ENCODE results near the gene SSBP2.

DNA sequence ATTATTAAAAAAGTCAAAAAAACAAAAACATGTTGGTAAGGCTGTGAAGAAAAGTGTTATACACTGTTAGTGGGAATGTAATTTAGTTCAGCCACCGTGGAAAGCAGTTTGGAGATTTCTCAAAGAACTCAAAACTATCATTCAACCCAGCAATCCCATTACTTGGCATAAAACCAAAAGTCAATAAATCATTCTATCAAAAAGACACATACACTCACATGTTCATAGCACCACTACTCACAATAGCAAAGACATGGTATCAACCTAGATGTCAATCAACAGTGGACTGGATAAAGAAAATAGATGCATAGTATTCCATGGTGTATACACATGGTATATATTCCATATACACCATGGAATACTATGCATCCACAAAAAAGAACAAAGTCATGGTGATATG is 208.7 kb downstream of the SSBP2 start:
- no peak for TF ChIP-seq CTCF (conservative IDR thresholded peaks at IDR 0.05 in 1 of 2, IDR thresholded peaks at IDR 0.05 in 1 of 2; ENCODE audit: low read depth in 1 of 2, low read length in 2 of 2)
- TF ChIP-seq EZH2 (IDR thresholded peaks at IDR 0.05; ENCODE audit: low read length, missing control alignments) = no peak
